ENCODE measurements around the gene AGO3. TPM values are rescaled to one million over a fixed set of nuclear protein-coding genes. Genes with fewer than 3 reads are reported as not detected.

Gene AGO3
- total RNA-seq, 1 donor from 2014 or later, result 27.0 TPM

GRCh38 chr1:36086529-36087232 is 155.8 kb downstream of the AGO3 start:
- peaks cover 10% of the 10 kb centered on the region for H3K4me1 Mint-ChIP-seq (ENCODE audit: low read depth, unreplicated experiment)
- peaks cover 30% of the 10 kb centered on the region for H3K79me2 ChIP-seq (ENCODE audit: insufficient read depth, low read length)
- DNase-seq (ENCODE audit: low read depth) (no peak), FAIRE-seq (no peak)
- peaks cover 9% of the 10 kb centered on the region for H3K36me3 Mint-ChIP-seq (ENCODE audit: low read depth, unreplicated experiment)
- TF ChIP-seq CTCF (IDR thresholded peaks at IDR 0.05; ENCODE audit: insufficient read depth, low read depth, low read length) (no peak), EZH2 (IDR thresholded peaks at IDR 0.05; ENCODE audit: insufficient read depth, low read length) (no peak)
- H3K27ac Mint-ChIP-seq (ENCODE audit: unreplicated experiment), result no peak overlapping the region
- H3K27me3 Mint-ChIP-seq (ENCODE audit: low read depth, unreplicated experiment), result no peaks in the 10 kb centered on the region
- H3K9ac ChIP-seq (ENCODE audit: low read length), result no peak overlapping the region
- no peaks in the 10 kb centered on the region for H3K27me3 ChIP-seq (ENCODE audit: insufficient read depth, low read length)
- H3K27ac ChIP-seq (ENCODE audit: low read depth, low read length), result no peak overlapping the region
- H3K9me3 Mint-ChIP-seq (ENCODE audit: unreplicated experiment), result no peaks in the 10 kb centered on the region
- no peak overlapping the region for H3K4me3 ChIP-seq (ENCODE audit: insufficient read depth, low read depth, low read length)
- peaks cover 20% of the 10 kb centered on the region for H3K4me1 ChIP-seq (ENCODE audit: insufficient read depth, low read length)
- H3K36me3 ChIP-seq (ENCODE audit: insufficient read depth, low read length), result peaks cover 7% of the 10 kb centered on the region
- H3K4me2 ChIP-seq (ENCODE audit: low read length), result no peak overlapping the region
- no peak overlapping the region for H2AFZ ChIP-seq (ENCODE audit: low read depth, low read length)
- H3K4me3 Mint-ChIP-seq (ENCODE audit: unreplicated experiment), result peak overlapping the region; percentile 64
- no peaks in the 10 kb centered on the region for H3K9me3 ChIP-seq (ENCODE audit: insufficient read depth, low read depth, low read length)
- peaks cover 9% of the 10 kb centered on the region for H4K20me1 ChIP-seq (ENCODE audit: insufficient read depth, low read length)

GRCh38 chr1:36087233-36088123 is 156.6 kb downstream of the AGO3 start:
- DNase-seq (ENCODE audit: low read depth), result no peak

More at GRCh38 chr1:36087233-36088123, 156.6 kb downstream of the AGO3 start:
- peaks cover 13% of the 10 kb centered on the region for H3K36me3 ChIP-seq (ENCODE audit: insufficient read depth, low read length)
- TF ChIP-seq CTCF (IDR thresholded peaks at IDR 0.05; ENCODE audit: insufficient read depth, low read depth, low read length), result no peak
- TF ChIP-seq EZH2 (IDR thresholded peaks at IDR 0.05; ENCODE audit: insufficient read depth, low read length), result no peak
- no peak for FAIRE-seq
- no peaks in the 10 kb centered on the region for H3K9me3 ChIP-seq (ENCODE audit: insufficient read depth, low read depth, low read length)
- H4K20me1 ChIP-seq (ENCODE audit: insufficient read depth, low read length), result peaks cover 16% of the 10 kb centered on the region
- Mint-ChIP-seq H3K36me3 (ENCODE audit: low read depth, unreplicated experiment) (peaks cover 10% of the 10 kb centered on the region), H3K4me3 (ENCODE audit: unreplicated experiment) (peak overlapping the region; percentile 64), H3K27me3 (ENCODE audit: low read depth, unreplicated experiment) (no peaks in the 10 kb centered on the region), H3K27ac (ENCODE audit: unreplicated experiment) (no peak overlapping the region), H3K4me1 (ENCODE audit: low read depth, unreplicated experiment) (peaks cover 10% of the 10 kb centered on the region), H3K9me3 (ENCODE audit: unreplicated experiment) (no peaks in the 10 kb centered on the region)
- no peak overlapping the region for H3K4me2 ChIP-seq (ENCODE audit: low read length)
- H2AFZ ChIP-seq (ENCODE audit: low read depth, low read length), result peak overlapping the region; percentile 97
- peaks cover 34% of the 10 kb centered on the region for H3K79me2 ChIP-seq (ENCODE audit: insufficient read depth, low read length)
- no peak overlapping the region for H3K9ac ChIP-seq (ENCODE audit: low read length)
- no peak overlapping the region for H3K4me3 ChIP-seq (ENCODE audit: insufficient read depth, low read depth, low read length)
- no peak overlapping the region for H3K27ac ChIP-seq (ENCODE audit: low read depth, low read length)
- no peaks in the 10 kb centered on the region for H3K27me3 ChIP-seq (ENCODE audit: insufficient read depth, low read length)
- H3K4me1 ChIP-seq (ENCODE audit: insufficient read depth, low read length), result peaks cover 20% of the 10 kb centered on the region

Data from astrocyte (in vitro differentiated cells and primary cell).